Retinal pigment epithelial cell (primary cell): Measurements from ENCODE around the gene ANKFY1.

Experiments used
- DNase-seq: peaks from one replicate; pipeline ENCODE4 v3.0.0-alpha.2; 2010; ENCODE audit warnings: low read depth
- H3K4me3 ChIP-seq: 2 replicates; pipeline ENCODE4 v1.5.1; 2011; ENCODE audit warnings: mild to moderate bottlenecking, low read length, control low read depth, moderate library complexity
- CTCF ChIP-seq: conservative IDR thresholded peaks from 2 replicates; pipeline ENCODE4 v1.5.1; 2011; ENCODE audit warnings: low read depth, low read length, control low read depth, inconsistent platforms

ANKFY1 gene

GRCh38 chr17:4180791-4181190, 83.0 kb downstream of the ANKFY1 start:
- no peak for TF ChIP-seq CTCF
- no peak overlapping the region for H3K4me3 ChIP-seq
- DNase-seq, result no peak

GRCh38 chr17:4179071-4179470, 84.7 kb downstream of the ANKFY1 start:
- no peak for TF ChIP-seq CTCF
- no peak overlapping the region for H3K4me3 ChIP-seq
- DNase-seq, result no peak

- no peak for DNase-seq
- no peak overlapping the region for H3K4me3 ChIP-seq
- no peak for TF ChIP-seq CTCF
Observed at GRCh38 chr17:4178651-4179050, 85.1 kb downstream of the ANKFY1 start.

- TF ChIP-seq CTCF, result no peak
- DNase-seq, result no peak
- no peak overlapping the region for H3K4me3 ChIP-seq
Observed at GRCh38 chr17:4177806-4178205, 86.0 kb downstream of the ANKFY1 start.

GRCh38 chr17:4176808-4177472, 86.8 kb downstream of the ANKFY1 start:
- H3K4me3 ChIP-seq, result no peak overlapping the region
- TF ChIP-seq CTCF, result no peak
- no peak for DNase-seq

- DNase-seq, result no peak
- no peak for TF ChIP-seq CTCF
- no peak overlapping the region for H3K4me3 ChIP-seq
Observed at GRCh38 chr17:4175921-4176807, 87.6 kb downstream of the ANKFY1 start.

GRCh38 chr17:4174556-4174955, 89.2 kb downstream of the ANKFY1 start:
- H3K4me3 ChIP-seq, result no peak overlapping the region
- DNase-seq, result no peak
- TF ChIP-seq CTCF, result no peak
